Measurements from ENCODE around the gene DNAJC22. TPM values are rescaled to one million over a fixed set of nuclear protein-coding genes. Genes with fewer than 3 reads are reported as not detected.
A peak's percentile ranks its signal among the peaks of the same experiment; 100 is the strongest.

DNAJC22 gene
- total RNA-seq, 2 donors from 2014 or later = 7.3 to 10.9 TPM

- H3K9me3 ChIP-seq = no peaks in the 10 kb centered on the region
- no peaks in the 10 kb centered on the region for H3K4me1 ChIP-seq
- intact Hi-C loops (cut with DNase I) = no loop called here
- no peaks in the 10 kb centered on the region for H3K27me3 ChIP-seq
- no peak overlapping the region for H3K27ac ChIP-seq
- ATAC-seq = no peak
- H3K4me3 ChIP-seq = no peak overlapping the region
- DNase-seq = peak in 2 of 4 donors; percentile 5 to 19
- TF ChIP-seq CTCF (IDR thresholded peaks at IDR 0.05) = no peak
- TF ChIP-seq POLR2A (IDR thresholded peaks at IDR 0.05) = no peak
- no peaks in the 10 kb centered on the region for H3K36me3 ChIP-seq (replicated peaks in 1 of 2; ENCODE audit: insufficient read depth in 1 of 2, low read depth in 2 of 2)
- WGBS, 2 donors = 89 to 92% methylated on average over 17 to 18 of the region's 18 CpGs
Measured at GRCh38 chr12:49388682-49389386, 42.1 kb downstream of the DNAJC22 start.

DNA sequence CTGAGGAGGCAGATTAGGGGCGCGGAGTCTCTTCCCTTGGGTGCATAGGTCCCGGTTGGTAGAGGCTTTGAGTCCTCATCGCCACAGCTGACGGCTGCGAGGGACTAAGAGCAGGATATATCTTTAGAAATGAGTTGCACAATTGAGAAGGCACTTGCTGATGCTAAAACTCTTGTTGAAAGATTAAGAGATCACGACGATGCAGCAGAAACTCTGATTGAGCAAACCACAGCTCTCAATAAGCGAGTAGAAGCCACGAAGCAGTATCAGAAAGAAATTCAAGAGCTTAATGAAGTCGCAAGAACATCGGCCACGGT is 42.7 kb downstream of the DNAJC22 start:
- WGBS, 2 donors = 85 to 91% methylated on average over 12 to 13 of the region's 13 CpGs
- no peak for TF ChIP-seq CTCF (IDR thresholded peaks at IDR 0.05)
- no peak for TF ChIP-seq POLR2A (IDR thresholded peaks at IDR 0.05)
- Histone ChIP-seq H3K36me3 (replicated peaks in 1 of 2; ENCODE audit: insufficient read depth in 1 of 2, low read depth in 2 of 2) (no peaks in the 10 kb centered on the region), H3K4me1 (no peaks in the 10 kb centered on the region), H3K4me3 (no peak overlapping the region), H3K27me3 (no peaks in the 10 kb centered on the region), H3K27ac (no peak overlapping the region), H3K9me3 (no peaks in the 10 kb centered on the region)
- ATAC-seq (no peak), DNase-seq (no peak)
- intact Hi-C loops (cut with DNase I) = no loop called here

GRCh38 chr12:49397000-49397399 is 50.3 kb downstream of the DNAJC22 start:
- DNase-seq (no peak), ATAC-seq (no peak)
- Histone ChIP-seq H3K27me3 (no peaks in the 10 kb centered on the region), H3K9me3 (no peaks in the 10 kb centered on the region), H3K4me3 (no peak overlapping the region), H3K27ac (no peak overlapping the region), H3K4me1 (peaks cover 11% of the 10 kb centered on the region), H3K36me3 (replicated peaks in 1 of 2; ENCODE audit: insufficient read depth in 1 of 2, low read depth in 2 of 2) (no peaks in the 10 kb centered on the region)
- TF ChIP-seq POLR2A (IDR thresholded peaks at IDR 0.05) = no peak
- TF ChIP-seq CTCF (IDR thresholded peaks at IDR 0.05) = no peak
- 94 to 100% methylated on average over 1 of the region's 1 CpG for WGBS, 2 donors
- intact Hi-C loops (cut with DNase I) = no loop called here

DNA sequence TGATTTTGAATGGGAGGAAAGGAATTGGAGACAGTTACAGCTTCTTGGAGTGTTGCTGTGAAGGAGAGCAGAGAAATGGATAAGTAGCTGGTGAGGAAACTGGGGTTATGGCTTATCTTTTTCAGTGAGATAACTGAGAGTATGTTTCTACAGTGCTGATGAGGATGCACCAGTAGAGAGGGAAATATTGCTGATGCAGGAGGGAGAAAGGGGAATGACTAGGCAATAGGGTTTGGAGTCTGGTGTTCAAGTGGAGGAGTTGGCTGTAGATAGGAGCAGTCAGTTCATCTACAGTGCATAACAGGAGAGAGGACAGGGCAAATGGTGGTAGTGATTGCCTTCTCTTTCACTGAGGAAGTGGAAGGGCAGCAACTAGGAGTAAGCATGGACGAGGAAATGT is 53.6 kb downstream of the DNAJC22 start:
- 88 to 90% methylated on average over 1 of the region's 1 CpG for WGBS, 2 donors
- H3K36me3 ChIP-seq (replicated peaks in 1 of 2; ENCODE audit: insufficient read depth in 1 of 2, low read depth in 2 of 2) = no peaks in the 10 kb centered on the region
- intact Hi-C loops (cut with DNase I) = no loop called here
- ATAC-seq = no peak
- H3K4me3 ChIP-seq = no peak overlapping the region
- no peak for TF ChIP-seq CTCF (IDR thresholded peaks at IDR 0.05)
- TF ChIP-seq POLR2A (IDR thresholded peaks at IDR 0.05) = no peak
- H3K27me3 ChIP-seq = no peaks in the 10 kb centered on the region
- no peak overlapping the region for H3K27ac ChIP-seq
- no peak for DNase-seq
- H3K9me3 ChIP-seq = no peaks in the 10 kb centered on the region
- H3K4me1 ChIP-seq = peaks cover 13% of the 10 kb centered on the region

Other genes with a start within 250 kb of the DNAJC22 start
- gene LMBR1L, start 236.0 kb upstream of the DNAJC22 start, total RNA-seq = 10 to 100 TPM; 40.7 to 53.7 TPM
- 100 to 1,000 TPM; 121 to 165 TPM for gene TUBA1B, start 215.5 kb upstream of the DNAJC22 start, total RNA-seq
- gene TUBA1A, start 157.8 kb upstream of the DNAJC22 start, total RNA-seq = 10 to 100 TPM; 36.6 to 44.5 TPM
- gene TUBA1C, start 81.8 kb upstream of the DNAJC22 start, total RNA-seq = 10 to 100 TPM; 32.6 to 39.2 TPM
- gene PRPH, start 51.7 kb upstream of the DNAJC22 start, total RNA-seq = 1 to 10 TPM in 1 of 2 donors, not detected in 1; 9.6 TPM
- gene TROAP, start 23.6 kb upstream of the DNAJC22 start, total RNA-seq = not detected
- gene C1QL4, start 9.7 kb upstream of the DNAJC22 start, total RNA-seq = not detected
- gene SPATS2, start 20.6 kb downstream of the DNAJC22 start, total RNA-seq = 10 to 100 TPM; 10.9 to 17.5 TPM
- 1 to 10 TPM; 1.3 to 1.6 TPM for gene KCNH3, start 192.1 kb downstream of the DNAJC22 start, total RNA-seq
- 10 to 100 TPM; 34.2 to 49.8 TPM for gene MCRS1, start 221.3 kb downstream of the DNAJC22 start, total RNA-seq